ENCODE results near the gene ATP13A4.

GRCh38 chr3:193470710-193471109 is 84.0 kb downstream of the ATP13A4 start:
- TF ChIP-seq CTCF (IDR thresholded peaks at IDR 0.05) (no peak), POLR2A (IDR thresholded peaks at IDR 0.05) (no peak)

All from thyroid gland (tissue), 4 donors.